B cell (primary cell): Measurements from ENCODE around the gene ZNF705A.
"Not testable (repeated sequence)": the region's sequence is repeated elsewhere in the genome, so short reads cannot be mapped to it uniquely, and the experiment has no call there.

Experiments
- CTCF ChIP-seq: fragments of 200-600 bp; IDR thresholded peaks from one replicate; pipeline ENCODE4 v1.8.0; 2022; ENCODE audit warnings: antibody characterized with exemption, mild to moderate bottlenecking
- EZH2 ChIP-seq: IDR thresholded peaks from 2 replicates; pipeline ENCODE4 v1.6.1; 2012; ENCODE audit warnings: borderline replicate concordance, low read depth, mild to moderate bottlenecking, moderate library complexity, low read length; ENCODE audit not compliant: insufficient read depth, poor library complexity, severe bottlenecking

GRCh38 chr12:8133636-8134397, 23.0 kb upstream of the ZNF705A start:
- not testable (repeated sequence) for TF ChIP-seq CTCF, EZH2
